Fibroblast of gingiva (primary cell): ENCODE results near the gene KNL1.
A peak's percentile ranks its signal among the peaks of the same experiment; 100 is the strongest.
"Not testable (repeated sequence)": the region's sequence is repeated elsewhere in the genome, so short reads cannot be mapped to it uniquely, and the experiment has no call there.

Experiments
- DNase-seq: peaks from one replicate; pipeline ENCODE4 v3.0.0-alpha.2; 2011; ENCODE audit warnings: low read depth

KNL1 gene

GRCh38 chr15:40664909-40665308, 70.9 kb downstream of the KNL1 start:
- no peak for DNase-seq

GRCh38 chr15:40676290-40676689, 82.2 kb downstream of the KNL1 start:
- not testable (repeated sequence) for DNase-seq

DNA sequence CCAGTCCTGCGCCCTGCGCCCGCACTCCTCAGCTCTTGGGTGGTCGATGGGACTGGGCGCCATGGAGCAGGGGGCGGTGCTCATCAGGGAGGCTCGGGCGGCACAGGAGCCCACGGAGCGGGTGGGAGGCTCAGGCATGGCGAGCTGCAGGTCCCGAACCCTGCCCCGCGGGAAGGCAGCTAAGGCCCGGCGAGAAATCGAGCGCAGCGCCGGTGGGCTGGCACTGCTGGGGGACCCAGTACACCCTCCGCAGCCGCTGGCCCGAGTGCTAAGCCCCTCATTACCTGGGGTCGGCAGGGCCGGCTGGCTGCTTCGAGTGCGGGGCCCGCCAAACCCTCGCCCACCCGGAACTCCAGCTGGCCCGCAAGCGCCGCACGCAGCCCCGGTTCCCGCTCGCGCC, 82.9 kb downstream of the KNL1 start:
- DNase-seq: not testable (repeated sequence)

DNA sequence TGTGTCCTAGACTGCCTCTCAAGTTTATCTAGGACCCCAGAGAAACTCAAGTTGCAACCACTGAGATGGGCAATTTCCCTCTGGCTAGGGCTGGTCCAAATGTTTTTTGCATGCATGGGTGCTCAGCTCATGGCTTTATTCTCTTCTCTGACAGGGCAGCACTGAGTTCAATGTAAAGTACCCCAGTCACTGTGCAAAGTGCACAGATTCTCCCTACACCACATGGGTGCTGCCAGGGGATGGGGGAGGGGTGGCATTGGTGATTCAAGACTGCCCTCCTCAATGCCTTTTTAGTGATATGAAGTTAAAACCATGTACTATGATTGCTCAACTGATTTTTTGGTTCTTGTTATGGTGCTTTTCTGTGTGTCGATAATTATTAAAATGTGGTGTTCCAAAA, 86.1 kb downstream of the KNL1 start:
- no peak for DNase-seq

GRCh38 chr15:40680959-40681358, 86.9 kb downstream of the KNL1 start:
- DNase-seq: not testable (repeated sequence)

DNA sequence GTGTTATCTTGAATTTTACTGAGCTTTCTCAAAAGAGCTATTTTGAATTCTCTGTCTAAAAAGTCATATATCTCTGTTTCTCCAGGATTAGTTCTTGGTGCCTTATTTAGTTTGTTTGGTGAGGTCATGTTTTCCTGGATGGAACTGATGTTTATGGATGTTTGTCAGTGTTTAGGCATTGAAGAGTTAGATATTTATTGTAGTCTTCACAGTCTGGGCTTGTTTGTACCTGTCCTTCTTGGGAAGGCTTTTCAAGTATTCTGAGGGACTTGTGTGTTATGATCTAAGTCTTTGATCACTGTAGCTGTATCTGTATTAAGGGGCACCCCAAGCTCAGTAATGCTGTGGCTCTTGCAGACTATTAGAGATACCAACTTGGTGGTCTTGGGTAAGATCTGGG, 90.3 kb downstream of the KNL1 start:
- no peak for DNase-seq

GRCh38 chr15:40685376-40685775, 91.3 kb downstream of the KNL1 start:
- no peak for DNase-seq

DNA sequence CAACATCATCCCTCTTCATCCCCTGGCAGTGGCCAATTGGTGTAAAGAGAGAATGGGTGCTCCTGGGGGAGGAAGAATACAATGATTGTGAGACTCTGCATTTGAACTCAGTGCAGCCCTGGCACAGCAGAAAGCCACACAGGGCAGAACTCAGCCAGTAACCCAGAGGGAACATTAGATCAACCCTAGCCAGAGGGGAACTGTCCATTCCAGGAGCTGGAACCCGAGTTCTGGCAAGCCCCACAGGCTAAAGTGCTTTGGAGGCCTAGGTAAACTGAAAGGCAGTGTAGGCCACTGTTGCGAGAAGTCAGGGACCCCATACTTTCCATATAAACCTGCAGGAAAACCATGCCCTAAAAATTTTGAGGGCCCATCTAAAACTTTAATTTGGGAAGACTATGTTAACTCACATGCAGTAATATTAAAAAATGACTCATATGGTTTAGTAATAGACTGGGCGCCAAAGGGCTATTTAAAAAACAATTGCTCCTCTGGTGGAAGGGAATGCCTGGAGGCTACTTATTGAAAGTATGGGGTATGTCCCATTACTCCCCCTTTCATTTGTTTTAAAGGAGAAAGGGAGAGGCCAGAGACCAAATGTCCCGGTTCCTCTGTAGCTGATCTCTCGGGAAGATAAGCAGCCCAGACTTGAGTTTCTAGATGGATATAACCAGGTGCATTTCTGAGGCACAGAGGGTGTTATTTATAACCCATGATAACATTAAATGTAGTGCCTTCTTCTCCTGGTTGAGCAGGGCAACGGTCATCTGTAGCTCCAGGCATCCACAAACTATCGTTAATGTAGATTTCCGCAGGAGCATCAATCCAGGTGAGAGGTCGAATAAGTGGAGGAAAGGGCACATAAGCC, 95.1 kb downstream of the KNL1 start:
- no peak for DNase-seq

DNA sequence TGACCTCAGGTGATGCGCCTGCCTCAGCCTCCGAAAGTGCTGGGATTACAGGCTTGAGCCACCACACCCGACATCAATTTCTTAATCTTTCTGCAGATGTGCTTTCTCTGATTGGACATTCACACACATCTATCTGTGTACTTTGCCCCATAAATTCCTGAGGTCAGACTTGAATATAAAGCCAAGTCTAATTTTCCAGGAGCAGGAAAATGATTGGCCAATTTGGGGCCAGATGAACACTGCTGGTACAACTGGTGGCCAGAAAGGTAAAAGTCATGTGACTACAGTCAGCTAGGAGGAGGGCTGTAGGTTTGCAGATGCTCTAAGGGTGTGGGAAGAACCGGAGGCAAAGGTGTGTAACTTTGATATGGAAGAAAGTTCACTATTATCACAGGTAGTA, 97.7 kb downstream of the KNL1 start:
- no peak for DNase-seq

- no peak for DNase-seq
Measured at GRCh38 chr15:40693904-40694687, 100.0 kb downstream of the KNL1 start.

GRCh38 chr15:40694688-40695468, 100.8 kb downstream of the KNL1 start, which contains the start of gene RAD51:
RAD51 (plus strand) TSS chr15:40695174; CDS start chr15:40698759, 3,585 bp downstream.
- peak; percentile 94 for DNase-seq

GRCh38 chr15:40695469-40695890, 101.4 kb downstream of the KNL1 start:
- peak; percentile 14 for DNase-seq

DNA sequence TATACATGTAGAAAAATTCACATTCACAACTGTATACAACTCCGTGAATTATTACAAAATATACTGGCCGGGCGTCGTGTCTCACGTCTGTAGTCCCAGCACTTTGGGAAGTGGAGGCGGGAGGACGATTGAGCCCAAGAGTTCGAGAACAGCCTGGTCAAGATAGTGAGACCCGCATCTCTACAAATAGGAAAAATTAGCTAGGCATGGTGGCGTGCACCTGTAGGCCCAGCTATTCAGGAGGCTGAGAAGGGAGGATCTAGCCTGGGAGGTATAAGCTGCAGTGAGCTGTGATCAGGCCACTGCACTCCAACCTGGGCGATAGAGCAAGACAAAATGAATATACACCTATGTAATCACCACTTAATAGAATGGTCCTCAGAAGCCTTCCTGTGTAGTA, 102.2 kb downstream of the KNL1 start:
- DNase-seq: no peak

DNA sequence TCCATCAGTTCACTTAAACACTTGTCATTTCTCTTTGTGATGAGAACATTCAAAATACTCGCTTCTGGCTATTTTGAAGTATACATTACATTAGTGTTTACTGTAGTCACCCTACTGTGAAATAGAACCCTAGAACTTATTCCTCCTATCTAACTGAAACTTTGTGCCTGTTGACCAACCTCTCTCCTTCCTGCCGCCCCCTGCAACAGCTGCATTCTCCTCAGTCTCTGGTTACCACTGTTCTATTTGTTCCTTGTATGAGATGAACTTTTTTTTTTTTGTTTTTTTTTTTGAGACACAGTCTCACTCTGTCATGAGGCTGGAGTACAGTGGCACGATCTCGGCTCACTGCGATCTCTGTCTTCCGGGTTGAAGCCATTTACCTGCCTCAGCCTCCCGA, 103.9 kb downstream of the KNL1 start:
- no peak for DNase-seq

DNA sequence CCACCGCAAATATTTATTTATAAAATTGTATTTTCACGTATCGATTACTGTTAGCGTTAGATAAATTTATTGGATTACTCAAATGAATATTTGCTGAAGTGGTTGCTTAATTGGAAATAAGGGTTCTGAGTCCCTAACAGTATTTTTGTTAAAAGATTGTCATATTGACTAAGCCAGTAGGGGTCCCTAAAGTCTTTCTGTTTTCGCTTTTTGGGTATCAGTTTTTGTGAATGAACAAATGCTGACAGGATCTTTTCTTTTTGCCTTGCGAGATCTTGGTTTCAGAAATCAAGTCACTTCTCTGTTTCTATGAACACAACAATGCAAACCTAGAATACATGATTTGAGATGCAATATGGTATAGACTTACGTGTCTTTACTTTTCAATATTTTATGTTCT, 108.0 kb downstream of the KNL1 start:
- DNase-seq: no peak

DNA sequence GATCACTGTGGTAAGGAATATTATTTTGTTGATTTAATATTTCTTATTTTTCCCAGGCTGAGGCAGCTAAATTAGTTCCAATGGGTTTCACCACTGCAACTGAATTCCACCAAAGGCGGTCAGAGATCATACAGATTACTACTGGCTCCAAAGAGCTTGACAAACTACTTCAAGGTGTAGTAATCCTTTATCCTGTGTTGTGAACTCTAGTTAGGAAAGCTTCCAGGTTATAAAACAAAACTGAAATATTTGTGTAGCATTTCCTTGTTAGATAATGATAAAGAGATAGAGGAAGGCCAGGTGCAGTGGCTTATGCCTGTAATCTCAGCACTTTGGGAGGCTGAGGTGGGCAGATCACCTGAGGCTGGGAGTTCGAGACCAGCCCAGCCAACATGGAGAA, 112.1 kb downstream of the KNL1 start:
- no peak for DNase-seq
